RPMI8226 (cell line): Measurements from ENCODE around the gene ZBTB7C.
"Not testable (repeated sequence)": the region's sequence is repeated elsewhere in the genome, so short reads cannot be mapped to it uniquely, and the experiment has no call there.

Experiments
- DNase-seq: peaks from one replicate; pipeline ENCODE4 v3.0.0-alpha.2; 2015

Gene ZBTB7C

DNA sequence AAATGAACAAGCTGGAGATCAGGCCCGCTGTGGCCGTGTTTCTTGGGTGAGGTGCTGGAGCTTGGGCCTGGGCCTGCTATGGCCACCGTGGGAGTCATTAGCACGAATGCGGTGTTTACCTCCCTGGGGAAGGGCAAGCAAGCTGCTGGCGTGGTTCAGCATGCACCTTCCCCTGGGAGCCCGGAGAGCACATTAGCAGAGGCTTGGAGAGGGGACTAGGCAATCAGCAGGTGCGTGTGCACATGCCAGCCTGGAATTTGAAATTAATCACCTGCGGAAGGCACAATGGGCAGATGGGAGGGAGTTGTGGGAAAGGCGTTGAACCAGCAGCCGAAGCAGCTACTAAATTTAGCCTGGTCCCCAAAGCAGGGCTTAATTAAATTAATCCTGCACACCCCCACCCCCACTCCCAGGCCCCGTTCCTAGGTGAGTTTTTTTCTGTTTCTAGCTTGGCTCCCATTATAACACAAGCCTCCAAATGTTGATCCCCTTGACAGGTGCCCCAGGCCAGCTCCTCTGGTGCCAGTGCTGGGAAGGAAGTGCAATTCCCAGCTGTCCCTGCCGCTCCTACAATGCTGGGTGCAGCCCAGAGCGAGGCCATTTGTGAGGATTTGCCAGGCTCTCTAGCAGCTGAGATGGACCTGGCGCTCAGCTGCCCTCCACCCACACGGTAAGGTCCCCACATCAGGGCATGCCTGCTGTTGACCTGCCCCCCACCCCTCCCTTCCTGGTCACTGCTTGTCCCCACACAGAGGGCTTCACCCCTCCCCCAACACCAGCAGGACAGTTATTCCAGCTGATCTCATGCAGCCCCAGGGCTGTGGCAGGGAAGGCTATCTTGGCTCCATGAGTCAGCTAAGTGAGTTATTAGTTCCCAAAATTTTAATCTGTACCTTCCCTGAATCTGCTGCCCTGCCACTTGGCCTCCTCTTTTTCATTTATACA lies 115.0 kb downstream of the ZBTB7C start:
- no peak for DNase-seq

DNA sequence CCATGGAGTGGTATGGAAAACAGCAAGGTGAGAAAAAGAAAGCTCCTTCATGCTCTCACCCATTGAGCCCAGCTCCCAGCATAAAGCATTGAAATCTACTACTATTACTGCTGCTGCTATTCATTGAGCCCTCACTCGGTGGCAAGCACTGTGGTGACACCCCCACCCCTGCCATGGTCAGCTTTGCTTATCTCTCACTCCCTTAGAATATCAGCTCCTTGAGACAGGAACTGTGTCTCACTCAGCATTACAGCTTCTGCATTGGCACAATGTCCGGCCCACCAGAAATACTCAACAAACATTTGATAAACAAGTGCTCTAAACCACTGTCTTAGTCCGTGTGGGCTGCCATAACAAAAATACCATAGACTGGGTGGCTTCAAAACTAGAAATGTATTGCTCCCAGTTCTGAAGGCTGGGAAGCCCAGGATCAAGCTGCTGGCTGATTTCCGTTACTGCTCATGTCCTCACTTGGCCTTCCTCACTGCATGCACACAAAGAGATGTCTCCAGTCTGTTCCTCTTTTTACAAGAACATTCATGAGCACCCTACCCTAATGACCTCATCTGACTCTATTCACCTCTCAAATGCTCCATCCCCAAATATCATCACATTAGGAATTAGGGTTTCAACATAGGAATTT lies 116.3 kb downstream of the ZBTB7C start:
- no peak for DNase-seq

DNA sequence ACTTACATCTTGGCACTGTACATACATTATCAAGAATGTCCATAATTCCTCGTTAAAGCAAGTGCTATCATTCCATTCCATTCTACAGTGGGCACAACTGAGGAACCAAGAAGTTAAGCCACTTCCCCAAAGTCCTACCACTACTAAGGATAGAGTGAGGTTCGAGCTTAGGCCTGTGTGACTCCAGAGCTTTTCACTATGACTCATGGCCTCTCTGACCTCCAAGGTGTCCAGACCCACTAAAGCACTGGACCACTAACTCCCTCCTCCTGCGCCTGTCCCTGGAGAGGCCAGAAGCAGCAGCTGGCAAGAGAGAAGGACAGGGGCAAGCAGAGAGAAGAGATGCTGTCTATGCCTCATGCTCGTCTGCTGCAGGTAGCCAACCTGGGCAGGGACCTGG lies 117.0 kb downstream of the ZBTB7C start:
- no peak for DNase-seq

DNA sequence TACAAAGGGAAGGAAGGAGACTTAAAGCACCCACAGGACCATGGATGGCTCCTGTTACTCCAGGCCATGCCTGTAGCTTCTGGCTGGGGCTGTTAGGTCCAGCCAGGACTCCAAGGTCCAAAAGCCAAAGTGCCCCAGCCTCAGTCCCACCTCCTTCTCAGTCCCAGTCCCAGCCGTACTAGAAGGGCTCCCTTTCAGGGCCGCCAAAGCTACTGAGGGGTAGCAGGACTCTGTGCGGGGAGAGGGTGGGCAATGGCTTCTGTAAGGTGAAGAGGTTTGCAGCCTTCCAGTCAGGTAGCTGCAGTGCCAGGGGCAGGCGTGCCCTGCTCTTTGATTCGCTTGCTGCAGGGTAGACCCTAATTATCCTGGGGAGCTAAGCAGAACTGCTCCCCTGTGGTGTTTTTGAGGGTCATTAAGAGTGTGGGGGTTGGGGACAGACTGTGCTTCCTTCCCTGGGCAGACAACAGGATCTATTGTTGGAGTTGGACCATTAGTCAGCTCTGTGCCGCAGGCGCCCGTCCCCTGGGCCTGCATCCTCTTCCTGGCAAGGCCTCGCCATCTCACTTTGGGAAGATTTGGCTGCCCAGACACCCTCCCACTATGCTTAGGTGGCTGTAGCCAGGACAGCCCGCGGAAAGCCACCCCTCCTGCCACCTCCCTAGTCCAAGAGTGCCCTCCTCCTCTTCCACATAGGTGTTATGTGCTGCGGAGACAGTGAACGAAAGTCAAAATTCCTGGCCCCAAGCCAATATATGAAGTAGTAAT lies 118.8 kb downstream of the ZBTB7C start:
- no peak for DNase-seq

DNA sequence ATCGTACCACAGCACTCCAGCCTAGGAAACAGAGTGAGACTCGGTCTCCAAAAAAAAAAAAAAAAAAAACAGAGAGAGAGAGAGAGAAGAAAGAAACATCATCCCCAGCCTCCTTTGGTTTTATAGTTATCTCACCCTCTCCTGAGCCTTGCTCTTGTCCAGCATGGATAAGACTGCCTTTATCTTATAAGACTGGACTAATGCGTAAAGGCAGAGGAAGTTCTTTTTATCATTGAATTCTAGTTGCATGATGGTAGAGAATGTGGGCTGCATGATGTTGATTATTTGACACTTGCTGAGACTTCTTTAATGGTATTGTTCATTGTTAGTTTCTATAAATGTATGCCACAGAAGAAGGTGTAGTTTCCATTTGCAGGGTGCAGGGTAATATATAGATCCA lies 124.4 kb downstream of the ZBTB7C start:
- no peak for DNase-seq

DNA sequence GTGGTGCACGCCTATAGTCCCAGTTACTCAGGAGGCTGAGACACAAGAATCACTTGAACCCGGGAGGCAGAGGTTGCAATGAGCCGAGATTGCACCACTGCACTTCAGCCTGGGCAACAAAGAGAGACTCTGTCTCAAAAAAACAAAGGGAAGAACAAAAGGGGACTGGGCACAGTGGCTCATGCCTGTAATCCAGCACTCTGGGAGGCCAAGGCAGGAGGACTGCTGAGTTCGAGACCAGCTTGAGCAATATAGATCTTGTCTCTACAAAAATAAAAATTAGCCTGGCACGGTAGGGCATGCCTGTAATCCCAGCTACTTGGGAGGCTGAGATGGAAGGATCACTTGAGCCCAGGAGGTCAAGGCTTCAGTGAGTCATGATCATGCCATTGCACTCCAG lies 125.2 kb downstream of the ZBTB7C start:
- DNase-seq = not testable (repeated sequence)

DNA sequence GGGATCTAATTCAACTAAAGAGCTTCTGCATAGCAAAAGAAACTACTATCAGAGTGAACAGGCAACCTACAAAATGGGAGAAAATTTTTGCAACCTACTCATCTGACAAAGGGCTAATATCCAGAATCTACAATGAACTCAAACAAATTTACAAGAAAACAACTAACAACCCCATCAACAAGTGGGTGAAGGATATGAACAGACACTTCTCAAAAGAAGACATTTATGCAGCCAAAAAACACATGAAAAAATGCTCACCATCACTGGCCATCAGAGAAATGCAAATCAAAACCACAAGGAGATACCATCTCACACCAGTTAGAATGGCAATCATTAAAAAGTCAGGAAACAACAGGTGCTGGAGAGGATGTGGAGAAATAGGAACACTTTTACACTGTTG lies 127.7 kb downstream of the ZBTB7C start:
- not testable (repeated sequence) for DNase-seq

DNA sequence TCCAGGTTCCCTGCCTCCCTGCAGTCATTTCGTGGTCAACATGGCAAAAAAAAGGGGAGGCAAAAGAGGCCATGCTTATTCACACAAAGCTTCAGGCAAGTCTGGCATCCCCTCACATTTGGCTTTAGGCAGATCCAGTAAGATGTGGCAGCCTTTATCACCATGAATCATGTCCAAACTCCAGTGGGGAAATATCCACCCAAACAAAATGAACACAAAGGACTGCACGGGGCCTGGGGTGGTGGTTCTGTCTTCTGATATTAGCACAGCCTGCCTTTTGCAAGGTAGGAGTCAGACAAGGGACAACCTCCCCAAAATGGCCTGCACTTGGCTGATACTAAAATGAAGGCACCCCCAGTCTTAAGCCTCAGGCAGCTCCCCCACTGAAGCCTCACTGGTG lies 129.9 kb downstream of the ZBTB7C start:
- no peak for DNase-seq

DNA sequence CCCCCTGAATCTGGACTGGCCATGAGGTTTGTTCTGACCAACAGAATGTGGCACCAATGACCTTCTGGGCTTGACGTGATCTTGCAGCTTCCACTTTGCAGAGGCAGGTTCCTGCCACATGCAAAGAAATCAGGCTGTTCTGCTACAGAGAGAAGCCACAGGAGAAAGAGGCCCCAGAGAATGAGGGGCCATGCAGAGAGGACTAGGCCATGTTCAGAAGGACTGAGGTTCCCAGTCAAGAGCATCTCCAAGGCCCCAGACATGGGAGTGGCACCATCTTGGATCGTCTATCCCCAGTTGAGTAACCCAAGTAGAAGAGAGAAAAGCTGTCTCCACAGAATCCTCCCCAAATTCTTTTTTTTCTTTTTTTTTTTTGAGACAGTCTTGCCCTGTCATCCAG lies 131.1 kb downstream of the ZBTB7C start:
- no peak for DNase-seq

DNA sequence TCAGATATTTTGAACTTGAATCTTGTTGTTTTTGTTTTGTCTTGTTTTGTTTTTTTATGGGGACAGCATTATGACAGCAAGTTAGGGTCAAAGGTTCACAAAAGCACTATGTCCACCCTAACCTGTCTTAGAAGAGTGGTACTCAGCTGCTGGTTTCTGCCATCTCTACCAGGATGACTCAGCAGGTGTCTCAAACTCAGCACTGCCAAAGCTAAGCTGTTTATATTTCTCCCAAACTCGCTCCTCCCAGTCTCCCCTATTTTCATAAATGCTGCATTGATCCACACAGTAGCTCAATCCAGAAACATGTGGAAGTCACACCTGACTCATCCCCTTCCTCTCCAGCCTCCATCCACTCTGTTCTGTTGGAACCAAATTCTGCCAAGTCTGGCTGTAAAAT lies 134.9 kb downstream of the ZBTB7C start:
- no peak for DNase-seq

DNA sequence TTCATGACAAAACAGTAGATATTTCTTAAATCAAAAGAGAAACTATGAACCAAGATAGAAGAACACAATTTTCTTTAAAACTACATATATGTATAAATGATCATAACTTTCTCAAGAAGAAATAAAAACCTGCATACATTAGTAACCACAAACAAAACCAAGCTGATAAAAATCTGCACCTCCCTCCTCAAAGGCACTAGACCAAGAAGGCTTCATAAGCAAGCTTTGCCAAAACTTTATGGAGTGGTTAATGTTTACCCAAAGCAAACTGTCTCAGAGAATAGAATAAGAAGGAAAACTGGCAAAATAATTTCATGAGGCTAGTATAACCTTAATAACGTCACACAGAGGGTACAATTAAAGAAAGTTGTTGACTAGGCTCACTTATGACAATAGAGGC lies 138.3 kb downstream of the ZBTB7C start:
- DNase-seq = no peak

DNA sequence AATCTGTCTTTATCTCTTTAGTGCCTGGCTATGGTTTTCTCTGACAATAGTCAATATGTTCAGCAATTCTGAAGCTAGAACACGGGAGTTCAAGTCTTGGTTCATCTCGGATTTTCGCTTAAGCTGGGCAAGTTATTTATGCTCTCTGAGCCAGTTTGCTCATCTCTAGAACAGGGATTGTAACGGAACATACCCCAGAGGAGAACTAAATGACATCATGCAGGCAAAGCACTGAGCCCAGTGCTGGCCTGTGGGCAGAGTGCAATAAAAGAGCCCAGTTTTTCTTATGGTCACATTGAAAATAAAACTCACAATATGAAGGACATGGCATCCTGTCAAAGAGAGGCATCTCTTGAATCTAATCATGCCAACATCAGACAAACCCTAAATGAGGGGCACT lies 143.9 kb downstream of the ZBTB7C start:
- no peak for DNase-seq

DNA sequence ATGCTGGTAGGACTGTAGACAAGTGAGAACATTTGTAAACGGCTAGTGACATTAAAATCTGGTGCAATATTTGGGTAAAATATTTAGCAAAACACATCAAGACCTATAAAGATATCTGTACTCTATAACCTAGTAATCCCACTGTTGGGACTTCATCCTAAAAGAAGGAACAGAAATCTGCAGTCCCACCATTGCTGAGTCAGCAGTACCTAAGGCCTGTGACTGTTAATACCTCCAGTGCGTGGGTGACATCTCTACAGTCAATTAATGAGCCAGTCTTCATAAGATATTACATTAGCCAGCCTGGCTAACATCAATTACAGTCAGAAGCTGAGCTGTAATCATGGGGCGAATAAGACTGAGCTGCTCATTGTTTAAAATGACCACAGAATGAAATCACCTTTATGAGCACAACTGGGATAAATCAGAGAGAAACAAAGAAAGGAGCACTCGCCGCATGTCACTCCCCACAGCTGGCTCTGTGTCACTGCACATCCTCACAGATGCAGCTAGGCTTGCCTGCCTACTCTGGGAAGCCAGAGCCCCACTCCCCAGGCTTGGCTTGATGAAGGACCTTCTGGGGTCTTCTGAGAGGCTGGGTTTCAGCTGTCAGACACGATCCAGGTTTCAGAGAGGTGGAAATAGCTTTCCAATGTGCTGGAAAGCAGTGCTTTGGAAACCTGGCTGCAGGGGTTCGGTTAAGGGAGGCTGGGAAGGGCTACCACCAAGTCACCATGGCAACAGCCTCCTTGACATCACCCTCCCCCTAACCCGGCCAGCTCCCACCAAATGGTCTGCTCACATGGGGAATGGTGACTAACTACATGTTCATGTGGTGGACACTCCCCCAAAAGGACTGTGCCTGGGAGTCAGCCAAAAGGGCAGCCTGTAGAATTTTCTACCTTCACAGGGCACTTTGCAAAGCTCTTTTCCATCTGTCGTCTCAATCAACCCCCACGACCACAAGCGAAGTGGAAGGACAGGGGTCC lies 145.0 kb downstream of the ZBTB7C start:
- peak; percentile 22 for DNase-seq

DNA sequence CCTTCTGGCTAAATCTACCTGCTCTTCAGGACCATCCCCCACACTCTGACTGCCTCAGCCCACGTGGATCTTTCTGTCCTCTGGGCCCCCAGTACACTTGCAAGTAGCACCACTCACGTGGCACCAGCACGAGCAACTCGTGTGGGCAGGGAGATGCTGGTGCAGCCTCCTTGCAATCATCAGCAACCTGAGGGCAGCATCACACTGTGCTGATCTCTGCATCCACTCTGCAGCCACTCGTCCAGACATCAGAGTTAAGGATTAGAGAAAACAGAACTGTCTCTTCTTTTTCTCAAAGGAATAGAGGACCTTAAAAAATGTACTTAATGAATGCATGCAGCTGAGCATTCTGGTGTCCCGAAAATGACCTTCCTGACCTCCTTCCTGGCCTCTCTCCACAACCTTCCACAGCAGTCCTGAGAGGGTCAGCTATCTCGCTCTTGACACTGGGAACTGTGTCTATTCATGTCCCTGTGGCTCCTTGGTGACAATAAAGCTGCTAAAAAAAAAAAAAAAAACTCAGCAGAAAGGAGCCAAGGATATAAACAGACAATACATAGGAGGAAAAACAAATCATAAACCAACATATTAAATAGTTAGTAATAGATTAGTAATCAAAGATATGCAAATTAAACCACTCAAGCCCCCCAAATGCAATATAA lies 145.9 kb downstream of the ZBTB7C start:
- DNase-seq = no peak

DNA sequence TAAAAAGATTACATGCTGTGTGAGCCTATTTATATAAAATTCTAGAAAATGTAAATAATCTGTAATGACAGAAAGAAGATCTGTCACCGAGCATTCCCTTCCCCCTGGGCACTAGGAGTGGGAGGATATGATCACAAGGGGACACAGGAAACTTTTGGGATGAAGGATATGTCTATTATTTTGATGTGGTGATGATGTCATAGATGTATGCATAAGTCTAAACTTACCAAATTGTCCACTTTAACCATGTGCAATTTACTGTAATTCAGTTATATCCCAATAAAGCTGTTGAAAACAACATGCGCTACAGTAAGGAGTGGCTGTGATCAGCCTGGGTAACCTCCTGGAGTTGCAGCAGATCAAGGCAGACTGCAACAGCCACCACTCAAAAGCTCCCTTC lies 148.9 kb downstream of the ZBTB7C start:
- no peak for DNase-seq

DNA sequence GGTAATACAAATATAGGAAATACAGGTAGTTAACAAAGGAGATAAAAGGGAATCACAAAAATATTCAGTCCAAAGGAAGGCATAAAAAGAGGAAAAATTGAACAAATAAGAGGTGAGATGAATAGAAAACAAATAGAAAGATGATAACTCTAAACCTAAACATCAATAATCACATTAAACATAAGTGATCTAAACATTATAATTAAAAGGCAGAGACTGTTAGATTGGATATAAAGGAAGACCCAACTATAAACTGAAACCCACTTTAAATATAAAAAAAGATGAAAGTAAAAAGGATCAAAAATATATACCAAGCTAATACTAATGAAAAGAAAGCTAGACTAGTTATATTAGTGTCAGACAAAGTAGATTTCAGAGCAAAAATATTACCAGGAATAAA lies 152.3 kb downstream of the ZBTB7C start:
- no peak for DNase-seq

DNA sequence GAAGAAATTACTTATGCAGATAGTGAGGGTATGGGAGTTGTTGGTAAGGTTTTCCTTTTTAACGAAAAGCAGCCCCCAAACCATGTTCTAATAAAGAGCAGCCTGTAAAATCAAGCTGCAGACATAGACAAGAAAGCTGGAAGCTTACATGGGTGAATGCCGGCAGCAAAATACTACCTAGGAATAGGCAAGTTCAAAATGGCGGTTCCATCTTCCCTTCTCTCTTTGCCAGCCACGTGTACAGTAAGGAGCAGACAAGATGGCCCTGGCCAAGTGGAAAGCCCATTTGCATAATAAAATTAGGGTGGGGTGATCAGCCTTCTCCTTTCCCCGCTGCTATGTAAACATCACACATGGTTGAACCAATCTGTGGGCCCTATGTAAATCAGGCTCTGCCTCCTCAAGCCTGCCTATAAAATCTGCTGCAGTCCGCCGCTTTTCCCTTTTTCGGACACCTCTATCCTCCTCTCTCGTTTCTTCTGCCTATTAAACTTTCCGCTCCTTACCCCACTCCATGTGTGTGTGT lies 155.0 kb downstream of the ZBTB7C start:
- DNase-seq = peak; percentile 34

DNA sequence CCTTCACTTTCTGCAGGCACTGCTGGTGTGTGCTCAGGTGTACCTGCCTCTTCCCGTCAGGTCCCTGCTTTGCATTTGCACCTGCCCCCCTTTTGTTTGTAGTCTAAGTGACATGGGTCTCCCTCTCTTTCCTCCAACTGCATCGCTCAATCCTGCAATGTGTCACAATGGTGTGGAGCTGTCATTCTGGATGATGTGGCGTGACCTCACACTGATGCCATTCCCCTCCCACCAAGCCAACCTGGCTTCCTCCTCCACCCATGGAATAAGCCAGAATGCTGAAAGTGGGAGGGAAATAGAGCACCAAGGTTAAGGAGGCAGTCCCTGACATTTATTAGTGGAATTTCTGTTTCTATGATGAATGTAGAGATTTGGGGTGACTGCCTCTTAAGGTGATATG lies 156.7 kb downstream of the ZBTB7C start:
- DNase-seq = no peak

DNA sequence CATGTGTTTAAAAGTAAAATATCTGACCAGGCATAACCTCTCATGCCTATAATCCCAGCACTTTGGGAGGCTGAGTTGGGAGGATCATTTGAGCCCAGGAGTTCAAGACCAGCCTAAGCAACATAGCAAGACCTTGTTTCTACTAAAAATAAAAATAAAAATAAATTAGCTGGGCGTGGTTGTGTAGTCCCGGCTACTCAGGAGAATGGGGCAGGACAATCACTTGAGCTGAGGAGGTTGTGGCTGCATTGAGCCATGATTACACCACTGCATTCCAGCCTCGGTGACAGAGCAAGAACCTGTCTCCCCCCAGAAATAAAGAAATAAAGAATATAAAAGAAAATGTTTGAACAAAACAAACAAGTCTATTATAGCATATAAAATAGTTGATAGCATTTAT lies 158.3 kb downstream of the ZBTB7C start:
- no peak for DNase-seq

DNA sequence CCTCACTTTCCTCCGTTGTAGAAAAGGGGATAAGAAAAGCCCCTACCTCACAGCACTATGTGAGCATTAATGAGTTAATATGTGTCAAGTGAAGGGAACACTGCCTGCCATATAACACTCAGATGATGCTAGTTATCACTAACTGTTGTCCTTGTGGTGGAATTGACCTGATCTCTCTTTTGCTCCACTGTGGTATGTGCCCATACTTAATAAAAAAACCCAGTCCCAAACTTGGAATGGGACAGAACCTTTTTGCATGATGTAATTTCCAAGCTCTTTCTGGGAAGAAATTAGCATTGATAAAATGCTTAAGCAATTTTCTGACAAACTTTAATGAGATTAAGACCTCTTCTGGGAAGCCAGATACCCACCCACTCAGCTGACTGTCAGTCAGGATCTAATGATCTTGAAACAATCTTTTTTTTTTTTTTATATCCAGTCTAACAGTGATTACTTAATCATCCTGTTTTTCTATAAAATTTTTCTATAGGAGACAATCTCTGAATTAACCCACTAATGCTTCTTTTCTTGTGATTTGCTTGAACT lies 158.7 kb downstream of the ZBTB7C start:
- no peak for DNase-seq

DNA sequence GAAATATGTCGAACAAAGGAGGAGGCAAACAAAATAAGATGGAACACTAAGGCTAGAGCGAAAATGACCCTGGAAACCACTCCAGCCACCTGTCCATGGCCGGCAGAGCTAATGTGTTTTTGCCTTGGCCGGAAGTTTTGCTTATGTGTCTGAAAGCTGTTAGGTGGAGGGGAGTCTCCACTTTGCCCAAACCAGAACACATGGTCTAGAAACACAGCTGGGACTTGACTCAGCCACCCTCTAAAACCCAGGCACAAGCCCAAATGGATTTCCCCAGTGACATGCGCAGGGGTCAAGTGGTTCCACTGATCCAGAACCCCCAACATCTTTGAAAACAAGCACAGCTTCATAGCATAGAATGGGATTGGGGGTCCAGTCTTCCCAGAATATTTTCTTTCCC lies 159.3 kb downstream of the ZBTB7C start:
- peak; percentile 35 for DNase-seq
